Ectodermal cell (in vitro differentiated cells): Measurements from ENCODE around the gene CIZ1.
A peak's percentile ranks its signal among the peaks of the same experiment; 100 is the strongest.
"Not testable (repeated sequence)": the region's sequence is repeated elsewhere in the genome, so short reads cannot be mapped to it uniquely, and the experiment has no call there.

Experiments used
- H3K27ac ChIP-seq: 2 replicates; pipeline ENCODE4 v1.7.0; 2013; ENCODE audit warnings: mild to moderate bottlenecking, low read depth, low read length; ENCODE audit not compliant: insufficient read depth, poor library complexity, severe bottlenecking
- H3K27me3 ChIP-seq: 2 replicates; pipeline ENCODE4 v1.7.0; 2013; ENCODE audit warnings: mild to moderate bottlenecking, low read length; ENCODE audit not compliant: insufficient read depth, control insufficient read depth, poor library complexity, severe bottlenecking
- H3K36me3 ChIP-seq: one replicate; pipeline ENCODE4 v1.7.0; 2013; ENCODE audit warnings: low read length; ENCODE audit not compliant: control insufficient read depth, insufficient read depth
- H3K4me1 ChIP-seq: one replicate; pipeline ENCODE4 v1.7.0; 2013; ENCODE audit warnings: low read length; ENCODE audit not compliant: control insufficient read depth, insufficient read depth
- H3K4me3 ChIP-seq: 2 replicates; pipeline ENCODE4 v1.7.0; 2013; ENCODE audit warnings: low read depth, low read length, control low read depth; ENCODE audit not compliant: insufficient read depth
- H3K9me3 ChIP-seq: 2 replicates; pipeline ENCODE4 v1.7.0; 2013; ENCODE audit warnings: mild to moderate bottlenecking, low read length, moderate library complexity; ENCODE audit not compliant: control insufficient read depth
- WGBS, 2 experiments: methylation state at CpG; one replicate each; pipeline ENCODE4 v1.1.7; 2013; ENCODE audit warnings: missing lambda C conversion rate in 2 of 2; 5-methylcytosine and 5-hydroxymethylcytosine counted together

CIZ1 gene

GRCh38 chr9:128130651-128131050 is 60.7 kb downstream of the CIZ1 start:
- H3K4me3 ChIP-seq, H3K36me3 ChIP-seq, H3K27ac ChIP-seq, H3K4me1 ChIP-seq, H3K9me3 ChIP-seq: not testable (repeated sequence)
- H3K27me3 ChIP-seq: peaks cover 16% of the 10 kb centered on the region
- 70 to 75% methylated on average over 7 of the region's 7 CpGs for WGBS, 2 experiments

- 13 to 16% methylated on average over 7 to 8 of the region's 12 CpGs for WGBS, 2 experiments
- H3K36me3 ChIP-seq: not testable (repeated sequence)
Measured at GRCh38 chr9:128129976-128130590, 61.3 kb downstream of the CIZ1 start.

GRCh38 chr9:128128836-128129590 is 62.4 kb downstream of the CIZ1 start:
- 73% methylated on average over 28 to 29 of the region's 29 CpGs for WGBS, 2 experiments
- no peak overlapping the region for H3K27ac ChIP-seq
- no peaks in the 10 kb centered on the region for H3K36me3 ChIP-seq

More at GRCh38 chr9:128129976-128130590, 61.3 kb downstream of the CIZ1 start:
- H3K9me3 ChIP-seq, H3K4me3 ChIP-seq, H3K4me1 ChIP-seq, H3K27ac ChIP-seq: not testable (repeated sequence)
- peaks cover 16% of the 10 kb centered on the region for H3K27me3 ChIP-seq

GRCh38 chr9:128127990-128128835 is 63.2 kb downstream of the CIZ1 start:
- Histone ChIP-seq H3K27me3 (peaks cover 11% of the 10 kb centered on the region), H3K9me3 (no peaks in the 10 kb centered on the region), H3K27ac (peak overlapping the region; percentile 38), H3K4me1 (no peaks in the 10 kb centered on the region), H3K36me3 (no peaks in the 10 kb centered on the region), H3K4me3 (peak overlapping the region; percentile 95)
- 1% methylated on average over 82 of the region's 82 CpGs for WGBS, 2 experiments

More at GRCh38 chr9:128128836-128129590, 62.4 kb downstream of the CIZ1 start:
- Histone ChIP-seq H3K9me3 (no peaks in the 10 kb centered on the region), H3K4me1 (no peaks in the 10 kb centered on the region), H3K27me3 (peaks cover 11% of the 10 kb centered on the region), H3K4me3 (peak overlapping the region; percentile 95)

GRCh38 chr9:128127568-128127989 is 63.8 kb downstream of the CIZ1 start, which contains the start of gene PTGES2:
TSS of gene PTGES2 (minus strand) at chr9:128127729. CDS start at chr9:128127717, 12 bp downstream.
- WGBS, 2 experiments: 0% methylated on average over 56 of the region's 56 CpGs
- peaks cover 11% of the 10 kb centered on the region for H3K27me3 ChIP-seq
- peak within 1 kb of the TSS; percentile 38 for H3K27ac ChIP-seq
- H3K36me3 ChIP-seq: peaks cover 3% of the 10 kb centered on the region
- H3K4me3 ChIP-seq: peak within 1 kb of the TSS; percentile 95
- no peaks in the 10 kb centered on the region for H3K9me3 ChIP-seq
- no peaks in the 10 kb centered on the region for H3K4me1 ChIP-seq

- no peak overlapping the region for H3K4me3 ChIP-seq
- no peaks in the 10 kb centered on the region for H3K9me3 ChIP-seq
- H3K4me1 ChIP-seq: no peaks in the 10 kb centered on the region
- H3K36me3 ChIP-seq: peaks cover 8% of the 10 kb centered on the region
- H3K27ac ChIP-seq: no peak overlapping the region
- 88 to 89% methylated on average over 10 of the region's 10 CpGs for WGBS, 2 experiments
- peaks cover 11% of the 10 kb centered on the region for H3K27me3 ChIP-seq
Measured at GRCh38 chr9:128125580-128126354, 65.6 kb downstream of the CIZ1 start.

GRCh38 chr9:128124873-128125579 is 66.3 kb downstream of the CIZ1 start:
- Histone ChIP-seq H3K27ac (no peak overlapping the region), H3K4me1 (no peaks in the 10 kb centered on the region), H3K4me3 (no peak overlapping the region), H3K27me3 (peaks cover 11% of the 10 kb centered on the region), H3K36me3 (peaks cover 11% of the 10 kb centered on the region), H3K9me3 (no peaks in the 10 kb centered on the region)
- WGBS, 2 experiments: 78 to 83% methylated on average over 16 of the region's 16 CpGs

- H3K4me3 ChIP-seq: no peak overlapping the region
- H3K36me3 ChIP-seq: peaks cover 11% of the 10 kb centered on the region
- peaks cover 11% of the 10 kb centered on the region for H3K27me3 ChIP-seq
- H3K9me3 ChIP-seq: no peaks in the 10 kb centered on the region
- H3K27ac ChIP-seq: no peak overlapping the region
- no peaks in the 10 kb centered on the region for H3K4me1 ChIP-seq
- 94 to 95% methylated on average over 8 of the region's 8 CpGs for WGBS, 2 experiments
Measured at GRCh38 chr9:128124451-128124850, 66.9 kb downstream of the CIZ1 start.

- Histone ChIP-seq H3K27me3 (peaks cover 2% of the 10 kb centered on the region), H3K4me1 (no peaks in the 10 kb centered on the region), H3K27ac (no peak overlapping the region), H3K4me3 (no peak overlapping the region), H3K9me3 (no peaks in the 10 kb centered on the region), H3K36me3 (peaks cover 11% of the 10 kb centered on the region)
- 95 to 96% methylated on average over 21 of the region's 21 CpGs for WGBS, 2 experiments
Measured at GRCh38 chr9:128123451-128124080, 67.8 kb downstream of the CIZ1 start.
